PC-9 (cell line): Measurements from ENCODE around the gene RBMS3. TPM values are rescaled to one million over a fixed set of nuclear protein-coding genes. Genes with fewer than 3 reads are reported as not detected.

Experiments used
- BruUV-seq: library from RNA; stranded (reverse); fragments of 400-500 nt; replicated peaks from 2 replicates; lab custom pipeline; 2021; lab: Mats Ljungman, UMichigan
- CTCF ChIA-PET: fragments of 300-600 bp; sonication (Branson Sonifier 250); formaldehyde crosslinking; loops from one replicate; lab custom pipeline; 2022; ENCODE audit warnings: antibody characterized with exemption; lab: Charles Lee
- POLR2A ChIA-PET: fragments of 300-600 bp; sonication (Branson Sonifier 250); formaldehyde crosslinking; loops from one replicate; lab custom pipeline; 2022; ENCODE audit warnings: antibody characterized with exemption; ENCODE audit not compliant: unreplicated experiment; lab: Charles Lee
- DNase-seq, 2 experiments: peaks; one replicate each; pipeline versions ENCODE4 v3.0.0 to v3.0.0-alpha.2; 2015 to 2022; ENCODE audit warnings: mixed read lengths in 1 of 2
- H2AFZ ChIP-seq: fragments of 200-600 bp; sonication (generic); 2 replicates; pipeline ENCODE4 v1.8.1; 2017; ENCODE audit warnings: antibody characterized with exemption
- H3F3A ChIP-seq: fragments of 200-600 bp; sonication (generic); 2 replicates; pipeline ENCODE4 v1.8.1; 2017; ENCODE audit warnings: antibody characterized with exemption, mild to moderate bottlenecking, low read depth; ENCODE audit not compliant: insufficient read depth
- H3K27ac ChIP-seq: fragments of 200-600 bp; sonication (generic); 2 replicates; pipeline ENCODE4 v1.6.1; 2016; ENCODE audit warnings: mixed run types
- H3K27me3 ChIP-seq: fragments of 200-600 bp; sonication (generic); 2 replicates; pipeline ENCODE4 v1.6.1; 2016; ENCODE audit warnings: low read depth, mixed run types; ENCODE audit not compliant: insufficient read depth
- H3K36me3 ChIP-seq: fragments of 200-600 bp; sonication (generic); 2 replicates; pipeline ENCODE4 v1.6.1; 2016; ENCODE audit warnings: low read depth, mixed run types
- H3K4me1 ChIP-seq: fragments of 200-600 bp; sonication (generic); replicated peaks from 2 replicates; pipeline ENCODE4 v1.6.1; 2016; ENCODE audit warnings: mixed run types; ENCODE audit not compliant: insufficient read depth
- H3K4me2 ChIP-seq: fragments of 200-600 bp; sonication (generic); 2 replicates; pipeline ENCODE4 v1.6.1; 2017; ENCODE audit warnings: mixed run types
- H3K4me3 ChIP-seq: fragments of 200-600 bp; sonication (generic); 2 replicates; pipeline ENCODE4 v1.6.1; 2016; ENCODE audit warnings: mixed run types
- H3K79me2 ChIP-seq: fragments of 200-600 bp; sonication (generic); 2 replicates; pipeline ENCODE4 v1.6.1; 2017; ENCODE audit warnings: low read depth, mixed run types
- H3K9me2 ChIP-seq: fragments of 200-600 bp; sonication (generic); 2 replicates; pipeline ENCODE4 v1.8.1; 2017; ENCODE audit warnings: mild to moderate bottlenecking; ENCODE audit not compliant: insufficient read depth
- H3K9me3 ChIP-seq: fragments of 200-600 bp; sonication (generic); 2 replicates; pipeline ENCODE4 v1.8.1; 2016; ENCODE audit warnings: low read depth; ENCODE audit not compliant: insufficient read depth
- H4K20me1 ChIP-seq: fragments of 200-600 bp; sonication (generic); 2 replicates; pipeline ENCODE4 v1.8.1; 2017; ENCODE audit not compliant: insufficient read depth
- CTCF ChIP-seq: fragments of 200-600 bp; sonication (generic); conservative IDR thresholded peaks from 2 replicates; pipeline ENCODE4 v1.6.1; 2017; ENCODE audit warnings: mixed run types, antibody characterized with exemption, mild to moderate bottlenecking, moderate library complexity
- EZH2 ChIP-seq: fragments of 200-600 bp; sonication (generic); IDR thresholded peaks from 2 replicates; pipeline ENCODE4 v1.8.0; 2017; ENCODE audit warnings: antibody characterized with exemption, low read depth
- intact Hi-C: fragments of 100-400 bp; cut with micrococcal nuclease; formaldehyde crosslinking; loops from one replicate; pipeline ENCODE4 v1.10.0; 2022; ENCODE audit not compliant: unreplicated experiment
- total RNA-seq: library from RNA; stranded (reverse); gene quantifications from 2 replicates; pipeline ENCODE4 v1.2.3, GENCODE V29; 2021

The RBMS3 gene
- total RNA-seq, 1 experiment from 2014 or later, result 3.5 TPM

GRCh38 chr3:29568355-29568754 is 287.5 kb downstream of the RBMS3 start:
- no TSS peak for BruUV-seq
- H3F3A ChIP-seq, result no peaks in the 10 kb centered on the region
- no peaks in the 10 kb centered on the region for H3K9me3 ChIP-seq
- intact Hi-C loops, result no loop called here
- H3K36me3 ChIP-seq, result no peaks in the 10 kb centered on the region
- H3K79me2 ChIP-seq, result no peaks in the 10 kb centered on the region
- no peaks in the 10 kb centered on the region for H3K9me2 ChIP-seq
- H3K4me3 ChIP-seq, result no peak overlapping the region
- DNase-seq, result no peak
- no peak overlapping the region for H2AFZ ChIP-seq
- TF ChIP-seq EZH2 (no peak), CTCF (no peak)
- no peaks in the 10 kb centered on the region for H4K20me1 ChIP-seq
- H3K27me3 ChIP-seq, result no peaks in the 10 kb centered on the region
- CTCF ChIA-PET, result no interaction called here
- no peaks in the 10 kb centered on the region for H3K4me1 ChIP-seq
- no peak overlapping the region for H3K27ac ChIP-seq
- POLR2A ChIA-PET, result no interaction called here
- no peak overlapping the region for H3K4me2 ChIP-seq

GRCh38 chr3:29576181-29576580 is 295.3 kb downstream of the RBMS3 start:
- no peak for DNase-seq
- intact Hi-C loops, result no loop called here
- H3K9me3 ChIP-seq, result no peaks in the 10 kb centered on the region
- no peak overlapping the region for H3K4me3 ChIP-seq
- H4K20me1 ChIP-seq, result no peaks in the 10 kb centered on the region
- no peaks in the 10 kb centered on the region for H3K9me2 ChIP-seq
- no peaks in the 10 kb centered on the region for H3F3A ChIP-seq
- no peak overlapping the region for H2AFZ ChIP-seq
- CTCF ChIA-PET, result no interaction called here
- H3K4me2 ChIP-seq, result no peak overlapping the region
- TF ChIP-seq CTCF (no peak), EZH2 (no peak)
- no peaks in the 10 kb centered on the region for H3K4me1 ChIP-seq
- no TSS peak for BruUV-seq
- no peaks in the 10 kb centered on the region for H3K79me2 ChIP-seq
- H3K27ac ChIP-seq, result no peak overlapping the region
- POLR2A ChIA-PET, result no interaction called here
- no peaks in the 10 kb centered on the region for H3K36me3 ChIP-seq
- no peaks in the 10 kb centered on the region for H3K27me3 ChIP-seq

GRCh38 chr3:29576675-29577074 is 295.8 kb downstream of the RBMS3 start:
- H3K9me3 ChIP-seq, result no peaks in the 10 kb centered on the region
- BruUV-seq, result no TSS peak
- ChIA-PET POLR2A (no interaction called here), CTCF (no interaction called here)
- H3K36me3 ChIP-seq, result no peaks in the 10 kb centered on the region
- no peaks in the 10 kb centered on the region for H3K27me3 ChIP-seq
- intact Hi-C loops, result no loop called here
- no peak overlapping the region for H3K4me2 ChIP-seq
- H3K4me3 ChIP-seq, result no peak overlapping the region
- no peaks in the 10 kb centered on the region for H3K79me2 ChIP-seq
- TF ChIP-seq CTCF (no peak), EZH2 (no peak)
- no peaks in the 10 kb centered on the region for H3K4me1 ChIP-seq
- DNase-seq, result no peak
- H4K20me1 ChIP-seq, result no peaks in the 10 kb centered on the region
- H3K27ac ChIP-seq, result no peak overlapping the region
- H3K9me2 ChIP-seq, result no peaks in the 10 kb centered on the region
- H2AFZ ChIP-seq, result no peak overlapping the region
- no peaks in the 10 kb centered on the region for H3F3A ChIP-seq
